ENCODE measurements around the gene SLMAP. TPM values are rescaled to one million over a fixed set of nuclear protein-coding genes. Genes with fewer than 3 reads are reported as not detected.
A peak's percentile ranks its signal among the peaks of the same experiment; 100 is the strongest.

Gene SLMAP
- total RNA-seq, 1 donor, result 44.1 TPM

- no peak overlapping the region for H3K4me3 ChIP-seq (ENCODE audit: low read depth, low read length)
- TF ChIP-seq CTCF (IDR thresholded peaks at IDR 0.05; ENCODE audit: insufficient read depth, low read length), result no peak
- no peak for DNase-seq (ENCODE audit: low read depth)
These were observed 186.8 kb downstream of the SLMAP start for GRCh38 chr3:57942872-57943283.

- TF ChIP-seq CTCF (IDR thresholded peaks at IDR 0.05; ENCODE audit: insufficient read depth, low read length), result no peak
- peak; percentile 33 for DNase-seq (ENCODE audit: low read depth)
- H3K4me3 ChIP-seq (ENCODE audit: low read depth, low read length), result no peak overlapping the region
These were observed 187.7 kb downstream of the SLMAP start for GRCh38 chr3:57943525-57944495.

GRCh38 chr3:57946970-57947381 lies 190.9 kb downstream of the SLMAP start:
- DNase-seq (ENCODE audit: low read depth), result no peak
- H3K4me3 ChIP-seq (ENCODE audit: low read depth, low read length), result no peak overlapping the region
- no peak for TF ChIP-seq CTCF (IDR thresholded peaks at IDR 0.05; ENCODE audit: insufficient read depth, low read length)

- DNase-seq (ENCODE audit: low read depth), result no peak
These were observed 192.1 kb downstream of the SLMAP start for GRCh38 chr3:57948080-57948671.

GRCh38 chr3:57948781-57949242 lies 192.7 kb downstream of the SLMAP start:
- no peak overlapping the region for H3K4me3 ChIP-seq (ENCODE audit: low read depth, low read length)
- TF ChIP-seq CTCF (IDR thresholded peaks at IDR 0.05; ENCODE audit: insufficient read depth, low read length), result no peak
- DNase-seq (ENCODE audit: low read depth), result no peak

More at GRCh38 chr3:57948080-57948671, 192.1 kb downstream of the SLMAP start:
- TF ChIP-seq CTCF (IDR thresholded peaks at IDR 0.05; ENCODE audit: insufficient read depth, low read length), result no peak
- H3K4me3 ChIP-seq (ENCODE audit: low read depth, low read length), result no peak overlapping the region

- no peak for TF ChIP-seq CTCF (IDR thresholded peaks at IDR 0.05; ENCODE audit: insufficient read depth, low read length)
- no peak overlapping the region for H3K4me3 ChIP-seq (ENCODE audit: low read depth, low read length)
- DNase-seq (ENCODE audit: low read depth), result no peak
These were observed 193.2 kb downstream of the SLMAP start for GRCh38 chr3:57949344-57949743.
